KOPT-K1 (cell line): ENCODE measurements around the gene TPSAB1.
A peak's percentile ranks its signal among the peaks of the same experiment; 100 is the strongest.

ENCODE experiments used
- H3K27ac ChIP-seq: fragments of 200-600 bp; sonication (generic); 2 replicates; pipeline ENCODE4 v1.5.1; 2016; ENCODE audit warnings: antibody characterized with exemption, mild to moderate bottlenecking, low read depth, low read length; ENCODE audit not compliant: poor library complexity, severe bottlenecking
- H3K36me3 ChIP-seq: fragments of 200-600 bp; sonication (generic); 2 replicates; pipeline ENCODE4 v1.5.1; 2017; ENCODE audit warnings: antibody characterized with exemption, mild to moderate bottlenecking, low read length, moderate library complexity; ENCODE audit not compliant: insufficient read depth
- H3K9me3 ChIP-seq: fragments of 200-600 bp; sonication (generic); 2 replicates; pipeline ENCODE4 v1.5.1; 2017; ENCODE audit warnings: antibody characterized with exemption, low read length, mild to moderate bottlenecking; ENCODE audit not compliant: insufficient read depth, poor library complexity, severe bottlenecking

TPSAB1 gene

DNA sequence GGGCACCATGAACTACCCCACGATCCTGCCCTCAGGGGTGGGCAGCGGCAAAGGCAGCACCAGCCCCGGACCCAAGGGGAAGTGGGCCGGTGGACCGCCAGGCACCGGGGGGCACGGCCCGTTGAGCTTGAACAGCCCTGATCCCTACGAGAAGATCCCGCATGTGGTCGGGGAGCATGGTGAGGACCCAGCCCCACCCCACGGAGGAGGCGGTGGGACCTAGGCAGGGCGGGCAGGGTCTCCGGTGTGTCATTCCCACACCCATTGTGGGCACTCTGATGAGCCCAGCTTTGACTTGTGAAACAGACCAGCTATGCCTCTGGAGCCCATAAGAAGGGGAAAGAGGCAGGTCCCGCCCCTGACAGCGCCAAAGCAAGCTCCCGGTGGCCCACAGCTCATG, 38.2 kb upstream of the TPSAB1 start:
- no peaks in the 10 kb centered on the region for H3K36me3 ChIP-seq
- no peaks in the 10 kb centered on the region for H3K9me3 ChIP-seq
- no peak overlapping the region for H3K27ac ChIP-seq

DNA sequence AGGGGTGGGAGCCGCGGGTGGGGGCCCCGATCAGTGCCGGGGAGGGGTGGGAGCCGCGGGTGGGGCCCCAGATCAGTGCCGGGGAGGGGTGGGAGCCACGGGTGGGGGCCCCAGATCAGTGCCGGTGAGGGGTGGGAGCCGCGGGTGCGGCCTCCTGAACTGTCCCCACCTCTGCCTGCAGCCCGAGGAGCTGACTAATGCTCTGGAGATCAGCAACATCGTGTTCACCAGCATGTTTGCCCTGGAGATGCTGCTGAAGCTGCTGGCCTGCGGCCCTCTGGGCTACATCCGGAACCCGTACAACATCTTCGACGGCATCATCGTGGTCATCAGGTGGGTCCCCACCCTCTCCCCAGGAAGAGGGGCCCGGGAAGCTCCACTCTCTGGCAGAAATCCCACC, 35.6 kb upstream of the TPSAB1 start:
- Histone ChIP-seq H3K36me3 (no peaks in the 10 kb centered on the region), H3K9me3 (no peaks in the 10 kb centered on the region), H3K27ac (no peak overlapping the region)

DNA sequence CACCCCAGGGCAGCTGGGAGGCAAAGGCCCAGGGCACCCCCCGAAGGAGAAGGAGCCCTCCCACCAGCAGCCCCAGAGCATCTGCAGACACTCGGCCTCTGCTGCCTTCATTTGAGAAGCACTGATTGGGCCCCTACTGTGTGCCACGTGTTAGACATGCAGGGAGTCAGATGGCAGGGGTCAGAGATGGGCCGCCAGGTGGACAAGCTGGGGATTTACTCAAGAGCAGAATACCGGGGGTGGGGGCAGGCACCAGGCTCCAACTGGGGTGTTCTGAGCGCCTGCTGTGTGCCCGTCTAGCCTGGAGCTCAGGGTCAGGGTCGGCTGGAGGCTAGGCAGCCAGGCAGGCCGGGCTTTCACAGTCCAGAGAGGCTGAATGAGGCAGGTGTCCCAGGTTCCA, 34.2 kb upstream of the TPSAB1 start:
- Histone ChIP-seq H3K9me3 (no peaks in the 10 kb centered on the region), H3K27ac (no peak overlapping the region), H3K36me3 (no peaks in the 10 kb centered on the region)

DNA sequence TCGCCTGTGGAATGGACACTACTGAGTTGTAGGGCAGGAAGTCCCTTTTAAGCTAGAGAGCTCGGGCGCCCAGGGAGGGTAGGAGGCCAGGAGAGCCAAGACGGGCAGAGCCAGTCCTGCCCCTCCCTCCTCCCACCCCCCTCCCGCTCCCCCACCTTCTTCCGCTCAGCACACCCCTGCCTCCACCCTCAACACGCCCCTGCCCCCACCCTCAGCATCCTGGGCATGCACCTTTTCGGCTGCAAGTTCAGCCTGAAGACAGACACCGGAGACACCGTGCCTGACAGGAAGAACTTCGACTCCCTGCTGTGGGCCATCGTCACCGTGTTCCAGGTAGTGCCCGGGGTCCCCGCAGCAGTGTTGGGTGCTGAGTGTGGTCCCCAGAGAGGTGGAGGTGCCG, 33.7 kb upstream of the TPSAB1 start:
- no peaks in the 10 kb centered on the region for H3K9me3 ChIP-seq
- no peak overlapping the region for H3K27ac ChIP-seq
- no peaks in the 10 kb centered on the region for H3K36me3 ChIP-seq

DNA sequence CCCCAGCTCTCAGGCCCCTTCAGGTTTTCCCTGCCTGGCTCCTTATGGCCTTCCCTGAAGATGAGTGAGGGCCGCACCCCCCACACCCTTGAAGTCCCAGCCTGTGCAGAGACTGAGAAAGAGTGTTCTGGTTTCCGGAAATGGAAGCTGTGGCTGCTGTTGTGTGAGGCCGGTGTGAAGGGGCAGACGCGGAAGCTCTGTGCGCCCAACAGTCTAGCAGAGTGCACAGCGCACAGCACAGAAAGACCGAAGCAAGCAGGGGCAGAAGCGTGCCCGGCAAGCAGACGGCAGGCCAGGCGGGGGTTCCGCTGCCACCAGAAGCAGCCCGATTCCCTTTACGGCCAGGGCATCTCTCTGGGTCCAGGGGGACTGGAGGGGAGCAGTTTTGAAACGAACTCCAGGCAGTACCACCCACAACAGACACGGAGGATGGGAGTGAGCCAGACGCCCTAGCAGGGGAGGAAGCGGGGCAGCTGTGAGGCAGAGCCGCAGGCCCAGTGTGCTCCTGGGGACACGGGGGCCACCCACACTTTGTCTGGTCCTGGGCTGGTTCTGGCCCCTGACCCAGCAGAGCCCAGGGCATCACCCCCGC, 32.2 kb upstream of the TPSAB1 start:
- Histone ChIP-seq H3K27ac (peak overlapping the region; percentile 28), H3K9me3 (no peaks in the 10 kb centered on the region), H3K36me3 (no peaks in the 10 kb centered on the region)

DNA sequence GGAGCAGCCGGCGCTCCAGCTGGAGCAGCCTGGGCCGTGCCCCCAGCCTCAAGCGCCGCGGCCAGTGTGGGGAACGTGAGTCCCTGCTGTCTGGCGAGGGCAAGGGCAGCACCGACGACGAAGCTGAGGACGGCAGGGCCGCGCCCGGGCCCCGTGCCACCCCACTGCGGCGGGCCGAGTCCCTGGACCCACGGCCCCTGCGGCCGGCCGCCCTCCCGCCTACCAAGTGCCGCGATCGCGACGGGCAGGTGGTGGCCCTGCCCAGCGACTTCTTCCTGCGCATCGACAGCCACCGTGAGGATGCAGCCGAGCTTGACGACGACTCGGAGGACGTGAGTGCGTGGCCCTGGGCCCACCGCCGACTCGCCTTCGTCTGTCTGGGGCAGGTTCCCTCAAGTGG, 31.4 kb upstream of the TPSAB1 start:
- Histone ChIP-seq H3K9me3 (no peaks in the 10 kb centered on the region), H3K36me3 (no peaks in the 10 kb centered on the region), H3K27ac (no peak overlapping the region)

DNA sequence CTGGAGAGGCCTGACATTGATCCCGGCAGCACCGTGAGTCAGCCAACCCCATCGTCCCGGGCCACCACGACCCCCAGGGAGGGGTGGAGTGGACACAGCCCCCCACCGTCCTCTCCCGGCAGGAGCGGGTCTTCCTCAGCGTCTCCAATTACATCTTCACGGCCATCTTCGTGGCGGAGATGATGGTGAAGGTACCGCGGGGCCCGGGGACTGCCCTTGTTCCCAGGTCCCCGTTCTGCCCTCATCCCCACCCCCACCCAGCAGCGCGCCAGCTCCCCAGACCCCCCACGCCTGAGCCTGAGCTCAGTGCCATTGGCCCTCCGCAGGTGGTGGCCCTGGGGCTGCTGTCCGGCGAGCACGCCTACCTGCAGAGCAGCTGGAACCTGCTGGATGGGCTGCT, 30.0 kb upstream of the TPSAB1 start:
- no peaks in the 10 kb centered on the region for H3K36me3 ChIP-seq
- no peak overlapping the region for H3K27ac ChIP-seq
- H3K9me3 ChIP-seq = no peaks in the 10 kb centered on the region

DNA sequence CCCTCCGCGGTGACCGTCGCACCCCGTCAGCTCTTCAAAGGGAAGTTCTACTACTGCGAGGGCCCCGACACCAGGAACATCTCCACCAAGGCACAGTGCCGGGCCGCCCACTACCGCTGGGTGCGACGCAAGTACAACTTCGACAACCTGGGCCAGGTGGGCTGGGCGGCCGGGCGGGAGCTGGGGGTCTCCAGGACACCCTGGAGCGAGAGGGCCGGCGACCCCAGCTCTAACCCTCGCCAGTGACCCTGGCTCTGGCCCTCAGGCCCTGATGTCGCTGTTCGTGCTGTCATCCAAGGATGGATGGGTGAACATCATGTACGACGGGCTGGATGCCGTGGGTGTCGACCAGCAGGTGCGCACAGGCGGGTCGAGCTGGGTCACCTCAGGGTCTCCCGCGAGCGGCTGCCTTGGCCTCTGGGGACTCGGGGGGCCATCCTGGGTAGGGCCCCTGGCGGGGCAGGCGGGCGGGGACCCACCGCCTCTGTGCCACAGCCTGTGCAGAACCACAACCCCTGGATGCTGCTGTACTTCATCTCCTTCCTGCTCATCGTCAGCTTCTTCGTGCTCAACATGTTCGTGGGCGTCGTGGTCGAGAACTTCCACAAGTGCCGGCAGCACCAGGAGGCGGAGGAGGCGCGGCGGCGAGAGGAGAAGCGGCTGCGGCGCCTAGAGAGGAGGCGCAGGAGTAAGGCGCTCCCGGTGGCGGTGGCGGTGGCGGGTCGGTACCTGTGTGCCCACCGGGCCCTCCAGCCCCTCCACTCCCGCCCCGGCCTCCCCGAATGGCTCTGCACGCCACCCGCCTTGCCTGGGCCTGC, 28.8 kb upstream of the TPSAB1 start:
- H3K27ac ChIP-seq = no peak overlapping the region
- no peaks in the 10 kb centered on the region for H3K9me3 ChIP-seq
- no peaks in the 10 kb centered on the region for H3K36me3 ChIP-seq

DNA sequence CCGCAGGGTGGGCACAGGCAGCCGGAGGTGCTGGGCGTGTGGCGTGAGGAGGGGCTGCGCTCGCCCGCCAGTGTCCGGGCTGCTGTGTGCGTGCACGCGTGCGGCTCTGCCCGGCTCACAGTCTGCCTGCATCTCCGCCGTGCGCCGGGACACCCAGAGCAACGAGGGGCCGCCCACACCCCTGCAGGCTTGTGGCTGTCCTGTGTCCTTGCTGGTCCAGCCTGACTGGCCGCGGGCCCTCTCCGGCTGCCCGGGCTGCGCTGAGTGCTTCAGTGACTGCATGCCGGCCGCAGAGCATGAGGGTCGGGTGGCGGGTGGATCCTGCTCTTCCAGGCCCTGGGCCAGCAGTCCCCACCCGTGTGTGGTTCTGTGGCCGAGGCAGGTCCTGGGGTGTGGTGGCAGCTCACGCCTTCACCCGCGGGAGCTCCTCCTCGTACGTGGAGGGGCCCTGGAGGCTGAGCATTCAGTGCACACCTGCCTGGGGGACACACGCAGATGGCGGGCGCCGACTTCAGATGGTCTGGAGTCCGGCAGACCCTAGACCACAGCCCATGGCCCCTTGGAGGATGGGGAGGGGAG, 27.8 kb upstream of the TPSAB1 start:
- no peaks in the 10 kb centered on the region for H3K9me3 ChIP-seq
- no peaks in the 10 kb centered on the region for H3K36me3 ChIP-seq
- H3K27ac ChIP-seq = no peak overlapping the region

DNA sequence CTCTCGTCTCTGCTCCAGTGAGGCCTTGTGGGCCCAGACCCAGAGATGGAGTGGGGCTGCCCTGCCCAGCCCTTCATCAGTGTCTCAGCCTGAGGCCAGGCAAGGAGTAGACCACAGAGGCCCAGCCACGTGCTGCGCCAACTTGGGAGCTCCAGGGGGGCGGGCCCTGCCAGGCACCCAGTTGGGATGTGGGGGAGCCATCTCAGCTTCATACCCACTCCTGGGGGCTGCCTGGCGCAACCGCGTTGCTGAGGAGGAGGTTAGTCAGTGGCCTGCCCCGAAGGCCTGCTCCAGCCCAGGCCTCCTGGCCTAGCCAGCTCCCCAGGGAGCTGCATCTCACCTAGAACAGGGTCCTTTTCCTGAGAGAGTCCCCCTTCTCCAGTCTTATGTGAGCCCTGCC, 27.3 kb upstream of the TPSAB1 start:
- Histone ChIP-seq H3K27ac (no peak overlapping the region), H3K9me3 (no peaks in the 10 kb centered on the region), H3K36me3 (no peaks in the 10 kb centered on the region)

DNA sequence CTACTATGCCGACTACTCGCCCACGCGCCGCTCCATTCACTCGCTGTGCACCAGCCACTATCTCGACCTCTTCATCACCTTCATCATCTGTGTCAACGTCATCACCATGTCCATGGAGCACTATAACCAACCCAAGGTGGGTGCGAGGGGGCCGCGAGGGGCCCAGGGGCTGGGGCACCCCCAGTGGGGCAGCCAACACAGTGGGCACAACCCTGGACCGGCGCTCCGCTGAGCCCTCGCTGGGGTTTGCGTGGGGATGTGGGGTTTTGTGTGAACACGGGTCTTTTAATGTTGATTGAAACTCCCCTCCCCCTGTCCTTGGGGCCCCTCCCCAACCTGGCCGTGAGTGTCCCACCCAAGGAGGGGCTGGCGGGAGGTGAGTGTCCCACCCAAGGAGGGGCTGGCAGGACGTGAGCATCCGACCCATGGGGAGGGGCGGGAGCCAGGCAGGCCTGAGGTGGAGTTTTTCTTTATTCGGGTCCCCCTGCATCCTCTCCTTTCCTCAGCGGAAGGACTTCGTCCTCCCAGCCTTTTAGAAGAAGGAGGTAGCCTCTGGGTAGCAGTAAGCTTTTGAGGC, 26.6 kb upstream of the TPSAB1 start:
- Histone ChIP-seq H3K9me3 (no peaks in the 10 kb centered on the region), H3K36me3 (no peaks in the 10 kb centered on the region), H3K27ac (no peak overlapping the region)

DNA sequence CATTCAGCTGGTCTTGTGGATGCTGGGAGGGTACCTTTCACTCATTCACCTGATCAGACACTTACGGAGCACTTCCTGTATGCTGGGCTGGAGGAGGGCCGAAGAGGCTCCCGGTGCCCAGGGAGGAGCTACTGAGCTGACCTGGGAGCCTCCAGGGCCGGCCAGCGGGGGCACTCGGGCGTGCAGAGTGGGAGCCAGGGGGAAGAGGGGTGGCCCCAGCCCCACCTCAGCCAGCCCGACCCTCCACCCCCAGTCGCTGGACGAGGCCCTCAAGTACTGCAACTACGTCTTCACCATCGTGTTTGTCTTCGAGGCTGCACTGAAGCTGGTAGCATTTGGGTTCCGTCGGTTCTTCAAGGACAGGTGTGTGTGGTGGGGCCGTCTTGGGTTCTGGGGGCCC, 25.8 kb upstream of the TPSAB1 start:
- Histone ChIP-seq H3K36me3 (no peaks in the 10 kb centered on the region), H3K27ac (no peak overlapping the region)

DNA sequence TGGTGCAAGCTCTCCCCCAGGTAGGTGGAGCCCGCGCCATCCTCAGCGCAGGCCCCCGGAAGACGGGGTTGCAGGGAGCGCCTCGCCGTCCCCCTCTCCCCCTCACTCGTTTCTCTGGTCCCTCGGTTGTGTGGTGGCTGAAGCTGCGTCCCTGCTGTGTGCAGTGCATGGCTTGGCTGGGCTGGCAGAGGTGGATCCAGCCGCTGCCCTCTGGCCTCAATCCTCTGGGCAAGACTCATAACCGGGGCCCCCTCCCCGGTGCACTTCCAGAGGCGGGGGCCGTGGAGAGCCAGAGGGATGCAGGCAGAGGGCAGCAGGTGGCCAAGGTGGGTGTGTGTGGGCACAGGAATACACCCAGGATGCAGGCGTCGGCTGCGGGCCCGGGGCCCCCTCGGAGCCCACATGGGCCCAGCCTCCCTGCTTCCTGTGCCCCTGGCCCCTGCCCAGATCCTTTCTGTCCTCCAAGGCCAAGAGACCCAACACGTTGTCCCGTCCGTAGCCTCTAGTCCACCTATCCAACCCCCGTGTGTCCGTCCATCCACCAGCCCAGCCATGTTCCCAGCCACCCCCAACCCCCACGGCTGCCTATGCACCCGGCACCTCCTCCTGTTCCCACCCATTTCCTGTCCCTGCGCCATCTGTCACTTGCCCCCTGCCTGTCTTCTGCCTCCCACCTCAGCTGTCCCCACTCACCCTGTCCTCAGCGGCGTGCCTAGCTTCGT, 24.8 kb upstream of the TPSAB1 start:
- Histone ChIP-seq H3K27ac (no peak overlapping the region), H3K9me3 (no peaks in the 10 kb centered on the region), H3K36me3 (no peaks in the 10 kb centered on the region)

More for the DNA sequence above, 25.8 kb upstream of the TPSAB1 start:
- no peaks in the 10 kb centered on the region for H3K9me3 ChIP-seq

DNA sequence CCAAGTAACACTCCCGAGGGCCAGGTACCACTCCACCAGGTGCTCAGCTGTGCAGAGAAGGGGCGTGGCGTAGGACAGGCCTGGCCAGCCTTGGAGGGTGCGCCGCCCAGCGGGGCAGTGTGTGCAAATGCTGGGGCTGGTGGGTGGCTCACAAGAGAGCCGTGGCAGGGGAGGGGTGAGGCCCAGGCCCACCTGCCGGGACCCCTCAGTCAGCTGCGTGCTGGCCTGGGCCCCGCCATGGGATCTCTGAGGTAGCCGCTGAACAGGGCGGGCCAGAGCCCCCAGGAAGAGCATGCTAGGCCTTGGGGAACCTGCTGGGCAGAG, 24.2 kb upstream of the TPSAB1 start:
- H3K9me3 ChIP-seq = no peaks in the 10 kb centered on the region
- H3K27ac ChIP-seq = no peak overlapping the region
- H3K36me3 ChIP-seq = no peaks in the 10 kb centered on the region

DNA sequence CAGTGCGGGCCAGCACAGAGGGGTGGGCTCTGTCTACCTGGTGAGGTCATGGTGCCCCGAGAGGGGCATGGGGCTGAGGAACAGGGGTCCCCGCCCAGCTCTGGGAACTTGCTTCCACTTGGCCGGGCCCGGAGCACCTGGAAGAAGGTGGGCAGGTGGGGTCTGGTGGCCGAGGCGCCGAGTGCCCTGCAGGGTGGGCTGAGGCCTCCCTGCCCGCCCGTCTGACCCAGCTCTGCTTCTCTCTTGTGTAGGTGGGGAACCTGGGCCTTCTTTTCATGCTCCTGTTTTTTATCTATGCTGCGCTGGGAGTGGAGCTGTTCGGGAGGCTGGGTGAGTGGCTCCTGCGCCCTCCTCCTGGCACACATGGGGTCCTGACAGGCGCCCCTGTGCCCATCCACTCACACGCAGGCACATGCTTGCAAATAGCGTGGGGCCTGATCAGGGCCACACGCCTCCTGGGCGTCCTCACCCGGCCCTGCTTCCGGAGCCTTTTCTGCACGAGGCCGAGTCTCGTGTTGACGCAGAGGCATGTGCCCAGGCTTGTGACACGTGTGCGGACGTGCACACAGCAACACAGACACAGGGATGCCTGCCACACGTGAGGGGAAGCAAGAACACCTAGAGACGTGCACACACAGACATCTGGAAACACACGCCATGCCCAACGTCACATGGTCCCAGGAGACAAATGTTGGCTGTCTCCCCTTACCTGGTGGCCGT, 23.7 kb upstream of the TPSAB1 start:
- no peaks in the 10 kb centered on the region for H3K36me3 ChIP-seq
- H3K27ac ChIP-seq = no peak overlapping the region
- H3K9me3 ChIP-seq = no peaks in the 10 kb centered on the region
